ENCODE data around the gene RNF157. TPM values are rescaled to one million over a fixed set of nuclear protein-coding genes. Genes with fewer than 3 reads are reported as not detected.

The RNF157 gene
- total and polyA plus RNA-seq, 9 of the 15 experiments (the other 6 are each of a cell fraction or from before 2014, with no cell fraction given): 8.1 to 31.7 (median 20.8) TPM

- TF ChIP-seq, protein P1, sequence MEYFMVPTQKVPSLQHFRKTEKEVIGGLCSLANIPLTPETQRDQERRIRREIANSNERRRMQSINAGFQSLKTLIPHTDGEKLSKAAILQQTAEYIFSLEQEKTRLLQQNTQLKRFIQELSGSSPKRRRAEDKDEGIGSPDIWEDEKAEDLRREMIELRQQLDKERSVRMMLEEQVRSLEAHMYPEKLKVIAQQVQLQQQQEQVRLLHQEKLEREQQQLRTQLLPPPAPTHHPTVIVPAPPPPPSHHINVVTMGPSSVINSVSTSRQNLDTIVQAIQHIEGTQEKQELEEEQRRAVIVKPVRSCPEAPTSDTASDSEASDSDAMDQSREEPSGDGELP (CRISPR knock-in tag; IDR thresholded peaks at IDR 0.05; ENCODE audit: borderline replicate concordance): no peak
- TF ChIP-seq FOXJ2 (tag; IDR thresholded peaks at IDR 0.05) (no peak), KLF1 (tag; IDR thresholded peaks at IDR 0.05) (no peak), ZNF518B (CRISPR knock-in tag; IDR thresholded peaks at IDR 0.05) (no peak), SAP30 (IDR thresholded peaks at IDR 0.05; ENCODE audit: borderline replicate concordance, insufficient read depth, low read depth, low read length, poor library complexity, severe bottlenecking) (no peak), TBL1XR1 (IDR thresholded peaks at IDR 0.05; ENCODE audit: low read length in 2 of 2) (0 out of 4 replicates have a peak, but pooled peaks of 1 of the 2 experiments have one; percentile 27), CEBPB (tag; IDR thresholded peaks at IDR 0.05) (no peak), ZBTB1 (CRISPR knock-in tag; IDR thresholded peaks at IDR 0.05; ENCODE audit: borderline replicate concordance, low read depth) (no peak), ZNF174 (CRISPR knock-in tag; IDR thresholded peaks at IDR 0.05) (no peak), KDM4B (IDR thresholded peaks at IDR 0.05; ENCODE audit: borderline replicate concordance in 2 of 2, low read depth in 1 of 2) (no peak), EGR1 (conservative IDR thresholded peaks at IDR 0.05) (no peak), FOXK1 (CRISPR knock-in tag; IDR thresholded peaks at IDR 0.05; ENCODE audit: borderline replicate concordance) (no peak), ZNF212 (CRISPR knock-in tag; IDR thresholded peaks at IDR 0.05) (no peak), FOXM1 (IDR thresholded peaks at IDR 0.05; ENCODE audit: low read depth) (0 out of 2 replicates have a peak, but pooled peaks have one; percentile 23), FOXM1 (CRISPR knock-in tag; IDR thresholded peaks at IDR 0.05; ENCODE audit: low read depth) (no peak), KDM1A (IDR thresholded peaks at IDR 0.05) (peak in 1 of 2 experiments; percentile 60; a peak in 1 of 4 replicates), ZSCAN29 (IDR thresholded peaks at IDR 0.05) (no peak), NR3C1 (CRISPR knock-in tag; IDR thresholded peaks at IDR 0.05) (no peak), CBX2 (IDR thresholded peaks at IDR 0.05; ENCODE audit: insufficient read depth, low read length, poor library complexity, severe bottlenecking) (no peak)
- TF ChIP-seq, protein P2, sequence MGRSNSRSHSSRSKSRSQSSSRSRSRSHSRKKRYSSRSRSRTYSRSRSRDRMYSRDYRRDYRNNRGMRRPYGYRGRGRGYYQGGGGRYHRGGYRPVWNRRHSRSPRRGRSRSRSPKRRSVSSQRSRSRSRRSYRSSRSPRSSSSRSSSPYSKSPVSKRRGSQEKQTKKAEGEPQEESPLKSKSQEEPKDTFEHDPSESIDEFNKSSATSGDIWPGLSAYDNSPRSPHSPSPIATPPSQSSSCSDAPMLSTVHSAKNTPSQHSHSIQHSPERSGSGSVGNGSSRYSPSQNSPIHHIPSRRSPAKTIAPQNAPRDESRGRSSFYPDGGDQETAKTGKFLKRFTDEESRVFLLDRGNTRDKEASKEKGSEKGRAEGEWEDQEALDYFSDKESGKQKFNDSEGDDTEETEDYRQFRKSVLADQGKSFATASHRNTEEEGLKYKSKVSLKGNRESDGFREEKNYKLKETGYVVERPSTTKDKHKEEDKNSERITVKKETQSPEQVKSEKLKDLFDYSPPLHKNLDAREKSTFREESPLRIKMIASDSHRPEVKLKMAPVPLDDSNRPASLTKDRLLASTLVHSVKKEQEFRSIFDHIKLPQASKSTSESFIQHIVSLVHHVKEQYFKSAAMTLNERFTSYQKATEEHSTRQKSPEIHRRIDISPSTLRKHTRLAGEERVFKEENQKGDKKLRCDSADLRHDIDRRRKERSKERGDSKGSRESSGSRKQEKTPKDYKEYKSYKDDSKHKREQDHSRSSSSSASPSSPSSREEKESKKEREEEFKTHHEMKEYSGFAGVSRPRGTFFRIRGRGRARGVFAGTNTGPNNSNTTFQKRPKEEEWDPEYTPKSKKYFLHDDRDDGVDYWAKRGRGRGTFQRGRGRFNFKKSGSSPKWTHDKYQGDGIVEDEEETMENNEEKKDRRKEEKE (IDR thresholded peaks at IDR 0.05; ENCODE audit: borderline replicate concordance in 1 of 2, control insufficient read depth in 1 of 2, low read depth in 2 of 2, low read length in 1 of 2): no peak
Measured at GRCh38 chr17:76195281-76196096, 44.8 kb downstream of the RNF157 start (continued).
